Endometrial microvascular endothelial cells (primary cell): ENCODE data around the gene L1CAM. TPM values are rescaled to one million over a fixed set of nuclear protein-coding genes. Genes with fewer than 3 reads are reported as not detected.

Experiments
- in situ Hi-C: cut with HindIII; loops from 2 replicates; pipeline ENCODE4 v1.10.0; 2017; ENCODE audit warnings: low sequenced_read_pairs, low pct_unique_long_range_greater_than_20kb; ENCODE audit errors: inconsistent ontology term
- total RNA-seq: library from RNA; depleted of rRNA; stranded (reverse); fragments of >200 nt; gene quantifications from one replicate; pipeline ENCODE4 v1.2.3, GENCODE V29; 2015; ENCODE audit errors: inconsistent ontology term

Gene L1CAM
- total RNA-seq, 1 donor from 2014 or later, result not detected

DNA sequence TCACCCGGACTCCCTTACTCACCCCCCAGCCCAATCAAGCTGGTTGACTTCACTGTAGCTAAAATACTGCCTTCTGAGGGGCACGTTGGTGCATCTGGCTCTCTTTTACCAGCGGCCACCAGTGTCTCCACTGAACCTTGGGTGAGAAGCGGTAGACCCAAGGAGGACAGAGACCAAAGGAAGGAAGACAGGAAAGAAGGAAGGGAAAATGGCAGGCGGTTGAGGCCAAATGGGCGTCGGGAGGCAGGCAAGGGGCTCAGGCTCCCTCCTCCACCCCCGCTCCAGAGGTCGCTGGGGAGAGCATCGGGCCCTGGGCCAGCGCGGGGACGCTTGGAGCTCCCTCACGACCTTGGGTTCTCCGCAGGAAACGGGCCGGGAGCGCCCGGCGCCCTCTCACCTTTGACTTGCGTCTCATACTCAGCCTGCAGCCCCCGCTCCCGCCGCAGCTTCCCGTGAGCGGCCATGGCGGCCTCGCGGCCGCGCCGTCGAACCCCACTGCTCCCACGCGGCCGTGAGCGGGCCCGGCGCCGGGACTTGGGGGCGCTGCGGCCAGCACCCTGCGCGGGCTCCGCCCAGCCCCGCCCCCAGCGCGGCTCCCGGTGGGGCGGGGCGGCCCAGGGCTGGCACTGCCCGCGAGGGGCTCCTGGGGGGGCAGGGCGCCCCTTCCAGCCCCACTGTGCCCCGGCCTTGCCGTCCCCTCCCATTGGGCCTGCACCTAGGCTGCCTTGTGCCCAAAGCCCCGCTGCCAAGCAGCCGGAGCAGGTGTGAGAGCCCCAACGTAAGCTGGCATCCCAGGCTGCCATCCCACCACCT is 40.0 kb upstream of the L1CAM start, which contains the start of gene ARHGAP4:
TSS of gene ARHGAP4 (minus strand) at position 526 of the 813 bp plus-strand sequence. CDS start at position 464, 62 bp downstream.
- in situ Hi-C loops, result no loop called here

DNA sequence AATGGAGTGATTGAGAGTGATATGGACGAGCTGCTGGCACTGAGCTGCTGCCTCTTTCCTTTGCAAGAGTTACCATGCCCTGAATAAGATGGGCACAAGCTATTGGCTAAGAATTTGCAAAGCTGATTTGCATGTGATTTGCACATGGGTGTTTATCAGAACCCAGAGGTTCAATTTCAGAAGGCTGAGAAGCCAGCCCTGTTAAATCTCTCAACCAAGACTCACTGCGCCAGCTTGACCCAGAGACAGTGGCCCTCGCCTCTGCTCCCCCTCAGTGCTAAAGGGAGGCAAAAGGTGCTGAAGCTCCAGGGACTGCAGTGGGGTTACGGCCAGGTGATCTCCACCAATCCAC is 39.4 kb upstream of the L1CAM start:
- in situ Hi-C loops, result no loop called here

DNA sequence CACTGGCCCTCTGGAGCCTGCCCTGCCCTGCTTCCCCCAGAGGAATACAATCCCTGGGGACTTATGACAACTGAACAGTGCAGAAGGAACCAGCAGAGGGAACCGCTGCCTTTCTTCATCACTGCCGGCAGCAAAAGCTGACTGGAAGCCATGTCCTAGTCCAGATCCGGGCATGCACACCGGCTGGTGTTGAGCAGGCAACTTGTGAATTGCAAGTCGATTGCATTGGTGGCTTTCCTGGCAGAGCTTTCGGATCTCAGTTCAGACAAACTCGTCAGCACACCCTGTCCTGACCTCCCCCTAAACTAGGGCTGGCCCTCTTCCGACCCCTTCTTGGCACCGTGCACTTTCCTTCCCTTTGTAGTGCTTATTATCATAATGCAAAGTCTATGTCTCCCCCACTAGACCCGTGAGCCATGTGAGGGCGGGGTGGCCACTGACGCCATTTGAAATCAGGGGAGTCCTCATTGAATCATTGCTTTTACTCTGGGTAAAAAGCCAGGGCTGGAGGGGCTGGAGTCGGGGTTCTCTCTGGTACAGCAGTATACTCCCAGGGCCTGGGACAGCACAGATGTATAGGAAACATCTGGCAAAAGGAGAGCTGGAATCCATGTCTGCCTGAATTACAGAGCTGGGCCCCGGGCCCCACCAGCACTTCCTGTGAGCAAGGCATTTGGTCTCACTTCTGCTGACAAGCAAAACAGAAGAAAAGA is 38.3 kb upstream of the L1CAM start:
- in situ Hi-C loops, result no loop called here

DNA sequence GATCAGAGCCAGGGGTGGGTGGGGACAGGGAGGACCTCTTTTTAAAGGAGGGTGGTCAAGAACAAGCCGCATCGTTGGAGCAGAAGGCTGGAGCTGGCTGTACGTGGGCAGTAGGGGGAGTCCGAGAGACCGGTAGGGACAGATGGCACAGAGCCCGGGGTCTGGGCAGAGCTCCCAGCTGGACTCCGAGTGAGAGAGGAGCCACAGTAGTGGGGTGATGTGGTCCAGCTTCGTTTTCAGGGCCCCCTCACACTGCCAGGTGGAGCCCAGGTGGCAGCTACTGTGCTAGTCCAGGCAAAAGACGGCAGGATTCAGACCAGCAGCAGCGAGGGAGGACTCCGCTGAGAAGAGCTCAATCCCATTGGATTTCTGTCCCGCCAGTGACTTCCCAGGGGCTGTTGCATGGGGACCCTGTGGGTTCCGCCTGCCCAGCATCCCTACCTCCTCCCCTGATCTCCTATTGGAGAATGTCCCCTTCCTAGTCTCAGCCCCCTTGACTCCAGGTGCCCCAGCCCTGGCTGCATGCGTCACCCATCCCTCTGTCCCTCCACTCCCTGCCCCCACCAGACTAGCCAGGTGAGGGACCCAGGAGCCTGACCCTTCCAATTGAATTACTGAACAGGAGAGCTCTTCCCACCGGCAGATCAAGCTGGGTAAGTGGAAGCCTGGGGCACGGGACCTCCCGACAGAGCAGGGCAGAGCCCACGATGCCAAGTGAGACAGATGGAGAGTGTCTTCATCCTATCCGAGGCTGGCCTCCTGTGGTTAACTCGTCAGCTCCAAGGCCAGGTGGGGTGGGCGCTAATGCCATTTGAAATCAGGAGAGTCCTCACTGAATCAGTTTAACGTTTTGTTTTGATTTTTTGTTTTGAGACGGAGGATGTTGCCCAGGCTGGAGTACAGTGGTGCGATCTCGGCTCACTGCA is 37.2 kb upstream of the L1CAM start:
- in situ Hi-C loops, result no loop called here

DNA sequence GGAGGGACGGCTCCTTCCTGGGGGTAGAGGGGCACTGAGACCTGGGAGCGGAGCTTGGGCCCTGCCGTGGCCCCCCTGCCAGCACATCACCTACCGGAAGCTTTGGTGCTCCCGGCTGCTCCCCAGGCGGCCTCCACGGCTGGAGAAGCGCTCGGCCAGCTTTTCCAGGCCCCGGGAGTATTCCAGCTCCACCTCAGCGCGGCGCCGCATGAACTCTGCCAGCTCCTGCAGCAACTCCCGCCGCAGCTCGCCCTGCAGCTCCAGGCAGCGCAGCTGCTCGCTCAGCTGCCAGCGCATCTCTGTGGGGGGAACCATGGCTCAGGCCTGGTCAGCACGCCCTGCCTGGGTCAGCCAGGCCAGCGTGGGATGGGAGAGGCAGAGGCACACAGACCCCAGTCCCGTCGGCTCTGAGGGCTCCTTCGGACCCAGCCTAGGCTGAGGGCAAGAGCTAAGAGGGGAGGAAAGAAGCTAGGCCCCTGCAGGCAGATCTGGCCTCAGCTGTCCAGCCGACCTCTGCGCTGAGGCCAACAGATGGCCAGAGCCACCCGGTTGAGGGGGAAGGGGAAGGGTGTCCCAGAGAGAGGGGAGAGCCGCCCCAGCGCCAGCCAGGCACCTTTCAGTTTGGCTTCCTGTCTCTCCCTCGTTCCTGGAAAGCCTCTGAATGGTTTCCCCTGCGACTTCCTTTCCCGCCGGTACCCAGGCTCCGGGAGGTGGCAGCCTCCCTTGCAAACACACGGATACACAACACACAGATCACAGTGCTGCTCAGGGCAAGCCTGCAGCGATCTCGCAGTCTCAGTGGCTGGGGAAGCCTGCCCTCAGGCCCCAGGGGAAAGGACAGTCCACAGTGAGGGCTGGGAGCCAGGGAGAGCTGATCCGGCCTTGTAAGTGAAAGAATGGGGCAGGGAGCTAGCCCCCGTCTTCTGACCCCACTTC is 35.8 kb upstream of the L1CAM start:
- in situ Hi-C loops, result no loop called here

DNA sequence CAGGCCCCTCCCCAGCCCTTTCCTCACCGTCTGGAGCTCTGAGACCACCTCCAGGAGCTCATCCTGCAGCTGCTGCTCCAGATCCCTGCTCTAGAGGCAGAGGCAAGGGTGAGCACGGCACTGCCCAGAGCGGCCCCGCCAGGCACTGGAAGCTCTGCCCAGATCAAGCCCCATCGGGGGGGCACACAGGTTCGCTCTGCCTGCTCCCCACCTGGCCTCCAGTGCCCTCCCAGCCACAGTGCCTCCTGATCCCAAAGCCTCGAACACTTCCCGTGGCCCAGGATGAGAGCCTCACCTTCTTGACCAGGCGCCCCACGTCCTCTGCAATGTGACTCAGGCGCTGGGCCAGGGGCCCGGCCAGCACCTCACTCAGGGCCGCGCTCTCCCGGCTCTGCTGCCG is 35.1 kb upstream of the L1CAM start:
- in situ Hi-C loops, result no loop called here

DNA sequence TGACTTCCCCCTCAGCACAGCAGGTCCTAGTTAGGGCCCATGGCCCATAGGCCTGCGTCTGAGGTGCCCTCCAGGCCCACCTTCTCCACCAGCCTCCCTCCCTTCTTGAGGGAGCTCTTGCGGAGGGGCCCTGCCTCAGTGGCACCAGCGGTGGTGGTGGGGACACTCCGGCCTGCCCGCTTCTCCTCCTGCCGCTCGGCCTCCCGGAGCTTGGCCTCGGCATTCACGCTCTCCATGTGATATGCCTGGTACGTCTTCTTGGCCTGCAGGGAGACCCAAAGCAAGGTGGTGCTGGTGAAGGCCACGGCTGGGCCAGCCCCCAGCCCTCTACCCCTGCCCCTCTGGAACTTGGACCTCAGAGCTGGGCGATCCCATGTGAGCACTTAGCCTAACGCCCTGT is 34.6 kb upstream of the L1CAM start:
- in situ Hi-C loops, result no loop called here

DNA sequence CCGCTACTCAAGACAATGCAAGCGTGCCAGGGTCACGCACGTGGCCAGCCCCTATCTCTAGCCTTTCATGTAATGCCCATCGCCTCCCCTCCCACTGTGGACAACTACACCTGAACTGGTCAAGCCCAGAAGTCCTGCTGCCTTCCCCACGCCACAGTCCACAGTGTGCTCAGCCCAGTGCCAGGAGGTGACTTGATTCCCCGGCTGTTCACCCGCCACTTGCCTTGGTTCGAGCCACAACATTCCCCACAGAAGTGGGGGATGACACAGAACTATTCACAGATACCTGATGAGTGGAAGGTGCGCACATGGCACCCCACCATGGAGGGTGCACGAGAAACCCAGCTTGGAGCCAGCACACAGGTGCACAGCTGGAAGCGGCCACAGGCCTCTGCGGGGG is 33.3 kb upstream of the L1CAM start:
- in situ Hi-C loops, result no loop called here

DNA sequence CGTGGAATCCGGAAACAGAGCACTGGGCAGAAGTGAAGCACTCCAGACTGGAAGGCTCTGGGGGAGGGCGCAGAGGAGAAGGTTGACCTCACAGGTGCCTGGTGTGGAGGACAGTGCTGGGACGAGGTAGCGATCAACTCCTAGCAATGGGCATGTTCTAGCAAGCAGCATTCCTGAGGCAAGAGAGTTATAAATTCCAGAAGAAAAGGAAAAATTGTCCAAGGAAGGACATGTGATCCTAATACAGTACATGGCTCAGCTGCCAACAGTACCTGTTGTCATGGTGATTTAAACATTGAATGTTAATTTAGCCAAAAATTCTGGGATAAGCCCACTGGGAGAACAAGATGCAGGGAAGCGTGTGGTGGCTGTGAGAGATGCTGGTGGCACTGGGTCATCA is 31.9 kb upstream of the L1CAM start:
- in situ Hi-C loops, result no loop called here

DNA sequence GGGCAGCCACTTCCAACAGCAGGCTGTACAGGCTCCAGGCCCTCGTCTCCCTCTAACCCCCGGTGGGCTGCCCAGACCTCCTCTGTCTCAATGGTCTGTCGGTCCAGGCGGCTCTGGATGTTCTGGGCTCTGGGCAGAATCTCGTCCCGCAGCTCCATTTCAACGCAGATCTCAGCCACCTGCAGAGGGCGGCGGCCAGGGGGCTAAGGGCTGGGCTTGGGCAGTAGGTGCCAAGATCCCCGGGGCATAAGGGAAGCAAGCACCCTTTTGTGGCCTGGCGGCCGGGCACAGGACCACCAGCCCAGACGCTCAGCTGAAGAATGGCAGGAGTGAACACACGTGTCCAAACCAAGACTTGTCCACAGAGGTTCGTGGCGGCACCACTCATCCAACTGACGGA is 27.7 kb upstream of the L1CAM start:
- in situ Hi-C loops, result no loop called here

DNA sequence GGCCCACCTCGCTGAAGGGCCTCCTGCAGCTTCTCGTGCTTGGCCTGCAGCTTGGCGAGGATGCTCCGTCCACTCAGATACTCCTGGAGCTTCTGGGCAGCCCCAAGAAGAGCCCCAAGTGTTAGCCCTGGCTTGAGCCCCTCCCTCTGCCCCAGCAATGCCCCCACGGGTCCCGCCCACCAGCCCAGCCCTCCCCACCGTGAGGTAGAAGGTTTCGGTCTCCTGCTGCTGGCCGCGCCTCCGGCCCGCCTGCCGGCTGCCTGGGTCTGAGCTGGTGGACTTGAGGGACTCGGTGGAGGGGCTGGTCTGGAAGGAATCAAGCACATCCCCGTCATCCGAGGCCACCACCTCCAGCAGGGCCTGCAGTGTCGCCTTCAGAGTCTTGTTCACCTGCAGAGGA is 27.2 kb upstream of the L1CAM start:
- in situ Hi-C loops, result no loop called here

DNA sequence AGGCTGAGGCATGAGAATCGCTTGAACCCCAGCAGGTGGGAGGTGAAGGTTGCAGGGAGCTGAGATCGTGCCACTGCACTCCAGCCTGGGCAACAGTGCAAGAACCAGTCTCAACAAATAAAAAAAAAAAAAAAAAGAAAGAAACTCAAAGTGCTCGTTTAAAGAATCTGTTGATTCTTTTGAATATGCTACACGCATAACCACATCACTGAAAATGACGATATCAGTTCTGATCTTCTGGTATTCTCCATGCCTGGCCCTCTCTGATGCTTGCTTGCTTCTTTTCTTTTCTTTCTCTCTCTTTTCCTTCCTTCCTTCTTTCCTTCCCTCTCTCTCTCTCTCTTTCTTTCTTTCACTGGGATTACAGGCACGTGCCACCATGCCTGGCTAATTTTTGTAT is 25.8 kb upstream of the L1CAM start:
- in situ Hi-C loops, result no loop called here

DNA sequence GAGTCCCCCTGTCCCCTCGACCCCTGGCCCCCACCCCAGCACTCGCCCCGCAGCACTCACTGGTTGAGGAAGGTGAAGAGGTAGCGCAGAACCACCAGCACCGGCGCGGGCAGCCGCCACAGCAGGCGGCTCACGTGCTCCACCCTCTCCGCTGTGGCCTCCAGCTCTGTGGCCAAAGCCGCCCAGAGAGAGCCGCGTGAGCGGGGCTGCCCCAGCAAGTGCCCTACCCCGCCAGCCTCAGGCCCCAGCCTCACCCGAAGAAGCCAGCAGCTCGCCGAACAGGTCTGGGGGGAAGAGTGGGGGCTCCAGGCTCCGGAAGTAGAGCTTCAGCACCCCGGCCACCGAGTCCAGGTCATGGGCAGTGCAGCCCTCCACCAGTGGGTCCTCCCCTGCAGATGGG is 24.5 kb upstream of the L1CAM start:
- in situ Hi-C loops, result no loop called here

DNA sequence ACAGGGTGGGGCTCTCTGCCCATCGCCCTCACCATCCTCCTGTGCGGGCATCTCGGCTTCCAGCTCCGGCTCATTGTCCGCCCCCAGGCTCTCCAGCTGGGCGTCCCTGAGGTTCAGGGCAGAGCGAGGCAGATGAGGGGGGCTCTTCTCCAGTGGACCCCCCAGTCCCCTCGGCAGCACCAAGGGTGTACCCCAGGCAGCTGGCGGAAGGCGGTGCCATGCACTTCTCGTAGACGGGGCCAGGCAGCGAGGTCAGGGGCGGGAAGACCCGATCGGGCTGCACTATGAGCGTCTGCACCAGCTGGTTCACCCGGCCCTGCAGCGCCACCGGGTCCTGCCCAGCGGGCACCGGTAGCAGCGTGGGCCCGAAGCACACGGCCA is 24.0 kb upstream of the L1CAM start:
- in situ Hi-C loops, result no loop called here

DNA sequence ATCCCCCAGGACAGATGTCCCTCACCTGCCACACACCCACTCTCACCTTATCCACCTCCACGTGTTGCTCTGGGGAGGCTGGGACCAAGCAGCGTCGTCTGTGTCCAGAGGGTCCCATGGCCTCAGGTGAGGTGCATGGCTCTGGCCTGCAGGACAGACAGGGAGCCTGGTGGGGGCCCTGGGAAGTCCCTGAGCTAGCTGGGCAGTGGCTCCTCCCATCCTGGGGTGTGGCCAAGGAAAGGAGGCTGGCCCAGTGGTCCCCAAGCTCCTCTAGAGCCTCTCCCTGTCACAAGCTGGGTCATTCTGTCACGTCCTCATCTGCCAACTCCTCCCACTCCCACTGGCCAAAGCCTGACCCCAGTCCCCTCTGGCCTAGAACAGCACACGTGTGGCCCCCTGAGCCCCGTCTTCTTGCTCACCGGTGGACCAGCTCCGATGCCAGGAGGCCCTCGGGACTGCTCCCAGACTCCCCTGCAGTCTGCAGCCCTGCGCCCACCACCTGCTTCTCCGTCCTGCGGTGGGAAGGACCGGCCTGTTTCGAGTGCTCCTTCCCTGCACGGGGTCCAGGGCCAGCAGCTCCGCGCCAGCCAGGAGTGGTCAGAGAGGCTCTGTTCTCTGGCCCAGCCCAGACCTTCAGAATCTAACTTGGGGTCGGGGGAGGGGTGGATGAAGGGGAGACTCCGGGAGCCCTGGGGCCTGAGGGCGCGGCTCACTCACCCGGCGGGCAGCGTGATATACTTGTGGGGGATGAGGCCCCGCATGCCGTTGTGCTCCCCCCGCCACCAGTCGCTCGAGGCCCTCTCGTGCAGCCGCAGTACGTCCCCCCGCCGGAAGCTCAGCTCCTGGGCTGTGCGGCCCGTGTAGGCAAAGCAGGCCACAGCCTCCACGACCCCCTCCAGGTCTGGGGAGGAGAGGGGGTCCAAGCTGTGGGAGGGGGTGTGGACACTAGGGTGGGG is 23.3 kb upstream of the L1CAM start:
- in situ Hi-C loops, result no loop called here

DNA sequence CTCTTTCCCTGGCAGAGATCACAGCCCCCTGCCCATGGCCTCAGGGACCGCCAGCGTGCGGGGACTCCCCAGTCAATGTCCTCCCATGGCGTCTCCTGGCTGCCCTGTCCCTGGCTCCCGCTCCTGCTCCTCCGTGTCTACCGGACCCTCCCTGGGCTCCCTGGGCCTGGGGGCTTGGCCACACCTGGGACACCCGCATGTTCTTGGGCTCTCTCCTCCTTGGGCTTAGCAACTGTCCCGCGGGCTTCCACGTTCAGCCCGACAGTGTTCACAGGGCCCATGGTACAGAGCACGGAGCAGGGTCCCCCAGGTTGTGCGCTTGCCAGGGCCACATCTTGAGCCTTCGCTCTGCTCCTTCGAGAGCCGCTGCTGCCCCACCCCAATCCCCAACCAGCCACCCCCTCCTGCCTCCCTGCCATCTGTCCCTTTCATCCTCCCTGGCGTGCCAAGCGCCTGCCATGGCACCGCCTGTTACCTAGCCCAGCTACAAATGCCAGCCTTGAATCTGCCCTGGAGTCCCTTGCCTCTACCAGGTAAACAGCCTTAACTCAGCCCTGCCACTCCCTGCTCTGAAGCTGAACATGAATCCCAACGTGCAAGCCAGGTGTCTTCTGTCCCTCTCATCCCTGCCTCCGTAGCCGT is 22.4 kb upstream of the L1CAM start:
- in situ Hi-C loops, result no loop called here

DNA sequence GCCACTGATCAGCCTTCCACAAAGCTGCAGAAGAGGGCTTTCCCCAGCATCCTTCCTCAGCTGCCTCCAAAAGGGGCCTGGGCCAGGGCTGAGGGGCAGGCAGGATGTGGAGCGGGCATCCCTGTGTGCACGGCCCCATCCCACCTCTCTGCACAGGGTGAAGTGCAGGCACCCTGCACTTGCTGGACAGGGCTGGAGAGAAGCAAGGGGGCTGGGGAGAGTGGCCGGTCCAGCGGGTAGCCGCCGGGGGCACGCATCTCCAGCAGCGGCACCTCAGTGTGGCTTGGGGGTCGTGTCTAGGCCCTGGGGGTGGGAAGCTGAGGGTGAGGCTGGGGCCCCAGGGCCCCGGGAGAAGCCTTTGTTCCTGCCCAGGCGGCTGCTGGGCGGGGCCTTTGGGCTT is 21.5 kb upstream of the L1CAM start:
- in situ Hi-C loops, result no loop called here
